Fibroblast of villous mesenchyme (primary cell): ENCODE data around the gene DSPP. TPM values are rescaled to one million over a fixed set of nuclear protein-coding genes. Genes with fewer than 3 reads are reported as not detected.
"Not testable (repeated sequence)": the region's sequence is repeated elsewhere in the genome, so short reads cannot be mapped to it uniquely, and the experiment has no call there.

Experiments used
- DNase-seq: peaks from one replicate; pipeline ENCODE4 v3.0.0-alpha.2; 2010; ENCODE audit warnings: low read depth
- H3K4me3 ChIP-seq: 2 replicates; pipeline ENCODE4 v1.5.1; 2011; ENCODE audit warnings: low read depth, mild to moderate bottlenecking, low read length
- CTCF ChIP-seq: IDR thresholded peaks from 2 replicates; pipeline ENCODE4 v1.5.1; 2012; ENCODE audit warnings: low read depth, mild to moderate bottlenecking, low read length; ENCODE audit not compliant: insufficient read depth
- total RNA-seq: library from RNA; depleted of rRNA; stranded (reverse); fragments of >200 nt; gene quantifications from 2 replicates; pipeline ENCODE4 v1.2.3, GENCODE V29; 2012

Gene DSPP
- not detected in 2 replicates for total RNA-seq

- no peak for TF ChIP-seq CTCF
- no peak for DNase-seq
- no peak within 1 kb of the TSS for H3K4me3 ChIP-seq
Measured at GRCh38 chr4:87608229-87608628, at the start of gene DSPP. Gene DSPP, plus strand, starts transcription at chr4:87608529. Its CDS starts 2,380 bp downstream, at chr4:87610909.

GRCh38 chr4:87559090-87559837, 49.1 kb upstream of the DSPP start:
- DNase-seq, result no peak
- no peak overlapping the region for H3K4me3 ChIP-seq
- TF ChIP-seq CTCF, result no peak

- TF ChIP-seq CTCF, result no peak
- DNase-seq, result no peak
Measured at GRCh38 chr4:87560802-87561201, 47.5 kb upstream of the DSPP start.

GRCh38 chr4:87565746-87566145, 42.6 kb upstream of the DSPP start:
- no peak for DNase-seq
- TF ChIP-seq CTCF, result no peak
- H3K4me3 ChIP-seq, result no peak overlapping the region

More at GRCh38 chr4:87560802-87561201, 47.5 kb upstream of the DSPP start:
- H3K4me3 ChIP-seq, result no peak overlapping the region

GRCh38 chr4:87566276-87566675, 42.1 kb upstream of the DSPP start:
- no peak overlapping the region for H3K4me3 ChIP-seq
- TF ChIP-seq CTCF, result no peak
- DNase-seq, result no peak

- H3K4me3 ChIP-seq, result no peak overlapping the region
- no peak for DNase-seq
- TF ChIP-seq CTCF, result no peak
Measured at GRCh38 chr4:87567191-87567590, 41.1 kb upstream of the DSPP start.

- no peak for DNase-seq
- H3K4me3 ChIP-seq, result no peak overlapping the region
- TF ChIP-seq CTCF, result no peak
Measured at GRCh38 chr4:87570290-87570805, 38.0 kb upstream of the DSPP start.

GRCh38 chr4:87574376-87574775, 34.0 kb upstream of the DSPP start:
- not testable (repeated sequence) for DNase-seq, H3K4me3 ChIP-seq
